ENCODE results near the gene DEK.
A peak's percentile ranks its signal among the peaks of the same experiment; 100 is the strongest.

DEK gene

DNA sequence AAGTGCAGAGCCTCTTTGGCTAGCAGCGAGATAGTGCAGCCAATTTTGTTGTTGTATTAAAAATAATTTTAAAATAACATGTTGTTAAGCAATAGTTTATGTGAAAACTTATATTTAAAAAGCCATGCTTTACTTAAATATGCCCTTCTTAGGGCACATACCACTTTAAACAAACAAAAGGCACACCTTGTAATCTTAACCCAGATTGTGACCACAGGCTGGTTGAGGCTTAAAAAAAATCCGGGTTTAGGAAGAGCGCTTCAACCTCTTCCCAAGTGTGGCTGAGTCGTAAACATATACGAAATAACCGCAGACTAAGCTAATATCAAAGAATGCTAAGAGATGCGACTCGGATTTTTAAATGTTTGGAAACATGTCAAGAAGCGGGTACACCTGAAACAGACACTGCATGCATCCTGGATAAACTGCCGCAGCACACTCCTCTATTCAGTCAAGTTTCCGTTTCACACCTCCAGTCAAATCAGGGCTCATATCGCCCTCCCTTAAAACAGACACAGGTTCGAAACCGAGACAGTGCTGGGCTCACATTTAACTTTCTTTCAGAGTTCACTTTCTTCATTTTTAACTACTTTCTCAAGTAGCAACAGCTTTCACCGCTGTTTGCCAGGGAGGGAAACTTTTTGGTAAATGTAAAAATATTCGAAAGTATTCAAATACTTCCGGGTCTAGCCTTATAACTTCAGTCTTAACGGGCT is 1.5 kb downstream of the DEK start:
- peak overlapping the region; percentile 79 for H3K4me2 ChIP-seq (ENCODE audit: low read length)
- TF ChIP-seq, protein P1, sequence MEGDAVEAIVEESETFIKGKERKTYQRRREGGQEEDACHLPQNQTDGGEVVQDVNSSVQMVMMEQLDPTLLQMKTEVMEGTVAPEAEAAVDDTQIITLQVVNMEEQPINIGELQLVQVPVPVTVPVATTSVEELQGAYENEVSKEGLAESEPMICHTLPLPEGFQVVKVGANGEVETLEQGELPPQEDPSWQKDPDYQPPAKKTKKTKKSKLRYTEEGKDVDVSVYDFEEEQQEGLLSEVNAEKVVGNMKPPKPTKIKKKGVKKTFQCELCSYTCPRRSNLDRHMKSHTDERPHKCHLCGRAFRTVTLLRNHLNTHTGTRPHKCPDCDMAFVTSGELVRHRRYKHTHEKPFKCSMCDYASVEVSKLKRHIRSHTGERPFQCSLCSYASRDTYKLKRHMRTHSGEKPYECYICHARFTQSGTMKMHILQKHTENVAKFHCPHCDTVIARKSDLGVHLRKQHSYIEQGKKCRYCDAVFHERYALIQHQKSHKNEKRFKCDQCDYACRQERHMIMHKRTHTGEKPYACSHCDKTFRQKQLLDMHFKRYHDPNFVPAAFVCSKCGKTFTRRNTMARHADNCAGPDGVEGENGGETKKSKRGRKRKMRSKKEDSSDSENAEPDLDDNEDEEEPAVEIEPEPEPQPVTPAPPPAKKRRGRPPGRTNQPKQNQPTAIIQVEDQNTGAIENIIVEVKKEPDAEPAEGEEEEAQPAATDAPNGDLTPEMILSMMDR (IDR thresholded peaks at IDR 0.05; ENCODE audit: low read depth, low read length, poor library complexity, severe bottlenecking) = no peak
- TF ChIP-seq EZH2phosphoT487 (IDR thresholded peaks at IDR 0.05; ENCODE audit: borderline replicate concordance, low read length) = no peak
- H3F3A ChIP-seq (ENCODE audit: control insufficient read depth, insufficient read depth) = peaks cover 12% of the 10 kb centered on the region; the same call in 1 of the 2 replicates
- H3K79me2 ChIP-seq (ENCODE audit: control insufficient read depth, low read length) = peaks cover 77% of the 10 kb centered on the region
- peaks cover 46% of the 10 kb centered on the region for H4K20me1 ChIP-seq (ENCODE audit: control insufficient read depth, insufficient read depth, low read depth, low read length)
- no peaks in the 10 kb centered on the region for H3K27me3 ChIP-seq (ENCODE audit: control insufficient read depth, low read length)
- H3K36me3 ChIP-seq (ENCODE audit: control insufficient read depth, low read length) = peaks cover 65% of the 10 kb centered on the region
- peak overlapping the region; percentile 91 for H3K27ac ChIP-seq (ENCODE audit: low read depth, low read length)
- peaks cover 20% of the 10 kb centered on the region for H3K9me3 ChIP-seq (ENCODE audit: control insufficient read depth, insufficient read depth, low read length)
- H3K4me3 ChIP-seq (ENCODE audit: low read length) = peak overlapping the region; percentile 74
- H3K9me2 ChIP-seq (replicated peaks; ENCODE audit: control insufficient read depth, low read length) = no peaks in the 10 kb centered on the region
- peaks cover 47% of the 10 kb centered on the region for H3K4me1 ChIP-seq (ENCODE audit: control insufficient read depth, low read length)

DNA sequence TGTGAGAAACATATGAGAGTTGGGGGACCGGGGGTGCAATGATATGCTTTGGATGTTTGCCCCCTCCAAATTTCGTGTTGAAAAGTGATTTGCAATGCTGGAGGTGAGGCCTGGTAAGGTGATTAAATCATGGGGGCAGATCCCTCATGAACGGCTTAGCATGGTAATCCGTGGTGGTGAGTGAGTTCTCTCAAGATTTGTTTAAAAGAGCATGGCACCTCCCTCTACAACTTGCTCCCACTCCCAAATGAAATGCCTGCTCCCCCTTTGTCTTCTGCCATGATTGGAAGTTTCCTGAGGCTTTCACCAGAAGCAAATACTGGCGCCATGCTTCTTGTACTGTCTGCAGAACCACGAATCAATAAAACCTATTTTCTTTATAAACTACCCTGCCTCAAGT is 2.5 kb downstream of the DEK start:
- H3F3A ChIP-seq (ENCODE audit: control insufficient read depth, insufficient read depth) = peaks cover 14% of the 10 kb centered on the region; the same call in 1 of the 2 replicates
- H3K9me2 ChIP-seq (replicated peaks; ENCODE audit: control insufficient read depth, low read length) = no peaks in the 10 kb centered on the region
- peak overlapping the region; percentile 74 for H3K4me3 ChIP-seq (ENCODE audit: low read length)
- H3K27me3 ChIP-seq (ENCODE audit: control insufficient read depth, low read length) = no peaks in the 10 kb centered on the region
- H4K20me1 ChIP-seq (ENCODE audit: control insufficient read depth, insufficient read depth, low read depth, low read length) = peaks cover 46% of the 10 kb centered on the region
- H3K27ac ChIP-seq (ENCODE audit: low read depth, low read length) = peak overlapping the region; percentile 91; the same call in 1 of the 2 replicates
- TF ChIP-seq EZH2phosphoT487 (IDR thresholded peaks at IDR 0.05; ENCODE audit: borderline replicate concordance, low read length) = no peak
- TF ChIP-seq, protein P1 (IDR thresholded peaks at IDR 0.05; ENCODE audit: low read depth, low read length, poor library complexity, severe bottlenecking) = no peak
- H3K36me3 ChIP-seq (ENCODE audit: control insufficient read depth, low read length) = peaks cover 74% of the 10 kb centered on the region
- peaks cover 47% of the 10 kb centered on the region for H3K4me1 ChIP-seq (ENCODE audit: control insufficient read depth, low read length)
- peaks cover 16% of the 10 kb centered on the region for H3K9me3 ChIP-seq (ENCODE audit: control insufficient read depth, insufficient read depth, low read length)
- peak overlapping the region; percentile 79 for H3K4me2 ChIP-seq (ENCODE audit: low read length)
- peaks cover 87% of the 10 kb centered on the region for H3K79me2 ChIP-seq (ENCODE audit: control insufficient read depth, low read length)

DNA sequence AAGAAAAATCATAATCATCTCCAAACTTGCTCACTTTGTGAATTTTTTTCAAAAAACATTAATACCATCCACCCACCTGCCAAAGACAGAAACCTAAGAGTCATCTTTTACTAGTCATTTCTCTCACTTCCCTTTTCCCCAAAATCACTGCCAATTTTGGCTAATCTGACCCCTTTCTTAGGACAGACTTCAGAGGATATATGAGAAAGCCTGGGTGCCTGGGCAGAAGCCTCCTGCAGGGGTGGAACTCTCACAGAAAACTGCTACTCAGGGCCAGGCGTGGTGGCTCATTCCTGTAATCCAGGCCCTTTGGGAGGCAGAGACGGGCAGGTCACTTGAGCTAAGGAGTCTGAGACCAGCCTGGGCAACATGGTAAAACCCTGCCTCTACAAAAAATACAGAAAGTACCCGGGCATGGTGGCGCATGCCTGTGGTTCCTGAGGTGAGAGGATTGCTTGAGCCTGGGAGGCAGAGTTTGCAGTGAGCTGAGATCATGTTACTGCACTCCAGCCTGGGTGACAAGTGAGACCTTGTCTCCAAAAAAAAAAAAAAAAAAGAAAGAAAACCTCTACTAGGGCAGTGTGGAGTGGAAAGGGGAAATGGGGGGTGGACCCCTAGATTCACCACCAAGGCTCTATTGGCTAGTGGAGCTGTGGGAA is 3.8 kb downstream of the DEK start:
- Histone ChIP-seq H3K27ac (ENCODE audit: low read depth, low read length) (peak overlapping the region; percentile 26), H3K9me3 (ENCODE audit: control insufficient read depth, insufficient read depth, low read length) (peaks cover 4% of the 10 kb centered on the region), H3K27me3 (ENCODE audit: control insufficient read depth, low read length) (no peaks in the 10 kb centered on the region), H3K79me2 (ENCODE audit: control insufficient read depth, low read length) (peaks cover 98% of the 10 kb centered on the region), H3K4me2 (ENCODE audit: low read length) (peak overlapping the region; percentile 79), H3K9me2 (replicated peaks; ENCODE audit: control insufficient read depth, low read length) (no peaks in the 10 kb centered on the region), H3K36me3 (ENCODE audit: control insufficient read depth, low read length) (peaks cover 85% of the 10 kb centered on the region), H3K4me1 (ENCODE audit: control insufficient read depth, low read length) (peaks cover 45% of the 10 kb centered on the region), H3F3A (ENCODE audit: control insufficient read depth, insufficient read depth) (peaks cover 20% of the 10 kb centered on the region; the same call in 1 of the 2 replicates), H3K4me3 (ENCODE audit: low read length) (peak overlapping the region; percentile 74), H4K20me1 (ENCODE audit: control insufficient read depth, insufficient read depth, low read depth, low read length) (peaks cover 46% of the 10 kb centered on the region)
- TF ChIP-seq, protein P1 (IDR thresholded peaks at IDR 0.05; ENCODE audit: low read depth, low read length, poor library complexity, severe bottlenecking) = no peak
- TF ChIP-seq EZH2phosphoT487 (IDR thresholded peaks at IDR 0.05; ENCODE audit: borderline replicate concordance, low read length) = no peak

Measured in DOHH2 (cell line).